Measurements from ENCODE around the gene TAF15.

TAF15 gene

GRCh38 chr17:35895636-35896587 lies 86.6 kb downstream of the TAF15 start:
- Histone ChIP-seq H3K23ac (ENCODE audit: low read depth, low read length, poor library complexity) (no peak overlapping the region), H3K4me1 (ENCODE audit: control insufficient read depth in 2 of 2, insufficient read depth in 1 of 2, low read depth in 1 of 2, low read length in 2 of 2) (no peaks in the 10 kb centered on the region), H2BK12ac (ENCODE audit: low read length) (no peak overlapping the region), H3K4ac (ENCODE audit: low read length) (no peak overlapping the region), H3K27me3 (ENCODE audit: control insufficient read depth in 3 of 3, insufficient read depth in 3 of 3, low read depth in 1 of 3, low read length in 3 of 3) (peaks cover 0 to 4% (median 0%) of the 10 kb centered on the region in 3 experiments), H2AK5ac (ENCODE audit: low read depth, low read length) (no peak overlapping the region), H3K9me3 (replicated peaks in 1 of 2; ENCODE audit: control insufficient read depth in 2 of 2, insufficient read depth in 1 of 2, low read depth in 1 of 2, low read length in 2 of 2) (no peaks in the 10 kb centered on the region), H3K27ac (replicated peaks; ENCODE audit: low read length) (no peak overlapping the region), H3K4me3 (ENCODE audit: low read length in 2 of 2) (no peak overlapping the region), H3K18ac (ENCODE audit: low read length) (peak overlapping the region; percentile 27), H3K4me2 (ENCODE audit: insufficient read depth, low read length, poor library complexity, severe bottlenecking) (no peak overlapping the region), H2BK120ac (ENCODE audit: low read depth, low read length) (no peak overlapping the region), H3K36me3 (replicated peaks in 1 of 2; ENCODE audit: control insufficient read depth in 2 of 2, insufficient read depth in 2 of 2, low read length in 2 of 2) (no peaks in the 10 kb centered on the region), H4K91ac (ENCODE audit: low read depth, low read length, poor library complexity) (no peak overlapping the region), H2AFZ (ENCODE audit: low read length) (no peak overlapping the region), H2BK5ac (ENCODE audit: low read length) (no peak overlapping the region), H4K8ac (ENCODE audit: low read depth, low read length) (no peak overlapping the region), H3K79me1 (ENCODE audit: low read depth, low read length) (no peaks in the 10 kb centered on the region), H2BK15ac (ENCODE audit: low read length) (no peak overlapping the region), H3K9ac (ENCODE audit: low read depth, low read length, poor library complexity) (no peak overlapping the region), H3K14ac (ENCODE audit: low read length) (no peak overlapping the region)
- WGBS, 2 donors (ENCODE audit: extremely low coverage in 2 of 2, insufficient read length in 2 of 2, insufficient replicate concordance in 1 of 2), result no CpG with 5 or more reads among the region's 14 CpGs
- no peak for DNase-seq (ENCODE audit: low spot score)

Small RNAs within 50 kb of the gene (small RNA-seq; reads per million reads assigned to genes)
- gene RF00100 (ENCODE audit: insufficient read depth), result 226 reads per million, percentile 97 among the genes with 10 or more reads in this experiment

All from neuronal stem cell (in vitro differentiated cells).